ENCODE data around the gene GTF2B.
"Not testable (repeated sequence)": the region's sequence is repeated elsewhere in the genome, so short reads cannot be mapped to it uniquely, and the experiment has no call there.

GTF2B gene

GRCh38 chr1:88891318-88891950, at the start of gene GTF2B:
GTF2B (minus strand) TSS chr1:88891567; CDS start chr1:88891499, 68 bp downstream.
- TF ChIP-seq GATA1 (IDR thresholded peaks at IDR 0.05; ENCODE audit: low read depth, low read length), result no peak
- peak; percentile 100 for TF ChIP-seq POLR2A (IDR thresholded peaks at IDR 0.05; ENCODE audit: low read length)
- DNase-seq, result peak; percentile 97 to 98

- DNase-seq, result not testable (repeated sequence)
These were observed 47.2 kb upstream of the GTF2B start for GRCh38 chr1:88938528-88938927.

- DNase-seq, result no peak
- TF ChIP-seq POLR2A (IDR thresholded peaks at IDR 0.05; ENCODE audit: low read length) (no peak), GATA1 (IDR thresholded peaks at IDR 0.05; ENCODE audit: low read depth, low read length) (no peak)
These were observed 45.5 kb upstream of the GTF2B start for GRCh38 chr1:88936760-88937342.

- no peak for DNase-seq
- TF ChIP-seq POLR2A (IDR thresholded peaks at IDR 0.05; ENCODE audit: low read length) (no peak), GATA1 (IDR thresholded peaks at IDR 0.05; ENCODE audit: low read depth, low read length) (no peak)
These were observed 44.8 kb upstream of the GTF2B start for GRCh38 chr1:88936223-88936523.

GRCh38 chr1:88935522-88936222, 44.3 kb upstream of the GTF2B start:
- peak; percentile 54 to 70 for DNase-seq

GRCh38 chr1:88930176-88930575, 38.8 kb upstream of the GTF2B start:
- DNase-seq, result not testable (repeated sequence)

More at GRCh38 chr1:88935522-88936222, 44.3 kb upstream of the GTF2B start:
- TF ChIP-seq GATA1 (IDR thresholded peaks at IDR 0.05; ENCODE audit: low read depth, low read length) (no peak), POLR2A (IDR thresholded peaks at IDR 0.05; ENCODE audit: low read length) (no peak)

- no peak for DNase-seq
- no peak for TF ChIP-seq GATA1 (IDR thresholded peaks at IDR 0.05; ENCODE audit: low read depth, low read length)
- no peak for TF ChIP-seq POLR2A (IDR thresholded peaks at IDR 0.05; ENCODE audit: low read length)
These were observed 31.9 kb upstream of the GTF2B start for GRCh38 chr1:88923224-88923623.

GRCh38 chr1:88922214-88922613, 30.8 kb upstream of the GTF2B start:
- TF ChIP-seq POLR2A (IDR thresholded peaks at IDR 0.05; ENCODE audit: low read length), result no peak
- no peak for TF ChIP-seq GATA1 (IDR thresholded peaks at IDR 0.05; ENCODE audit: low read depth, low read length)
- no peak for DNase-seq

GRCh38 chr1:88920845-88921244, 29.5 kb upstream of the GTF2B start:
- DNase-seq, result no peak
- TF ChIP-seq GATA1 (IDR thresholded peaks at IDR 0.05; ENCODE audit: low read depth, low read length) (no peak), POLR2A (IDR thresholded peaks at IDR 0.05; ENCODE audit: low read length) (no peak)

- DNase-seq, result peak in 1 of 2 experiments; percentile 10
- TF ChIP-seq GATA1 (IDR thresholded peaks at IDR 0.05; ENCODE audit: low read depth, low read length), result no peak
- no peak for TF ChIP-seq POLR2A (IDR thresholded peaks at IDR 0.05; ENCODE audit: low read length)
These were observed 26.1 kb upstream of the GTF2B start for GRCh38 chr1:88917321-88918025.

GRCh38 chr1:88916883-88917282, 25.5 kb upstream of the GTF2B start:
- DNase-seq, result no peak
- TF ChIP-seq POLR2A (IDR thresholded peaks at IDR 0.05; ENCODE audit: low read length) (no peak), GATA1 (IDR thresholded peaks at IDR 0.05; ENCODE audit: low read depth, low read length) (no peak)

GRCh38 chr1:88911800-88912199, 20.4 kb upstream of the GTF2B start:
- not testable (repeated sequence) for DNase-seq

- no peak for DNase-seq
These were observed 19.8 kb upstream of the GTF2B start for GRCh38 chr1:88911161-88911560.

GRCh38 chr1:88910401-88910800, 19.0 kb upstream of the GTF2B start:
- TF ChIP-seq GATA1 (IDR thresholded peaks at IDR 0.05; ENCODE audit: low read depth, low read length) (no peak), POLR2A (IDR thresholded peaks at IDR 0.05; ENCODE audit: low read length) (no peak)
- DNase-seq, result no peak

More at GRCh38 chr1:88911161-88911560, 19.8 kb upstream of the GTF2B start:
- no peak for TF ChIP-seq GATA1 (IDR thresholded peaks at IDR 0.05; ENCODE audit: low read depth, low read length)
- no peak for TF ChIP-seq POLR2A (IDR thresholded peaks at IDR 0.05; ENCODE audit: low read length)

GRCh38 chr1:88900883-88901282, 9.5 kb upstream of the GTF2B start:
- TF ChIP-seq GATA1 (IDR thresholded peaks at IDR 0.05; ENCODE audit: low read depth, low read length), result no peak
- TF ChIP-seq POLR2A (IDR thresholded peaks at IDR 0.05; ENCODE audit: low read length), result no peak
- DNase-seq, result no peak

Data from erythroblast (primary cell).